ENCODE data around the gene KCNK5.

DNA sequence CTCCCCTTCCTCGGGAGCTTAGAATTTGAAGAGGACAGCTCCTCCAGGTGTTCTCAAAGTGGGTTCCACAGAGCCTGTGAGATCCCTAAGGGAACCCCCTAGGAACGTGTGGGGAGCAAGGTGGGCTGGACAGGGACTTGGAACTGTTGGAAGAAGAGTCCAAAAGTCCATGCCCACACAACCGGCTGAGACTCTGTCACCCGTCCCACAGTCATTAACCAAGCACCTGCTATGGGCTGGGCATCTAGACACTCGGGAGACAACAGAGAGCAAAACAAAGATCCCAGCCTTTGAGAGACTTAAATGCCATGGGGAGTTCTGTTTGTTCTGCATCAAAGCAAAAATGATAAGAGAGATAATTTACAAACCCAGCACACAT is 62.4 kb downstream of the KCNK5 start:
- TF ChIP-seq TAF1 (IDR thresholded peaks at IDR 0.05; ENCODE audit: low read depth) (no peak), SMC3 (conservative IDR thresholded peaks at IDR 0.05; ENCODE audit: poor library complexity) (no peak), RAD21 (conservative IDR thresholded peaks at IDR 0.05) (no peak), EZH2 (IDR thresholded peaks at IDR 0.05; ENCODE audit: borderline replicate concordance, insufficient read depth, low read length, poor library complexity, severe bottlenecking) (no peak), MXI1 (conservative IDR thresholded peaks at IDR 0.05; ENCODE audit: poor library complexity, severe bottlenecking) (no peak), POLR2AphosphoS5 (IDR thresholded peaks at IDR 0.05) (no peak)
- TF ChIP-seq, protein P1, sequence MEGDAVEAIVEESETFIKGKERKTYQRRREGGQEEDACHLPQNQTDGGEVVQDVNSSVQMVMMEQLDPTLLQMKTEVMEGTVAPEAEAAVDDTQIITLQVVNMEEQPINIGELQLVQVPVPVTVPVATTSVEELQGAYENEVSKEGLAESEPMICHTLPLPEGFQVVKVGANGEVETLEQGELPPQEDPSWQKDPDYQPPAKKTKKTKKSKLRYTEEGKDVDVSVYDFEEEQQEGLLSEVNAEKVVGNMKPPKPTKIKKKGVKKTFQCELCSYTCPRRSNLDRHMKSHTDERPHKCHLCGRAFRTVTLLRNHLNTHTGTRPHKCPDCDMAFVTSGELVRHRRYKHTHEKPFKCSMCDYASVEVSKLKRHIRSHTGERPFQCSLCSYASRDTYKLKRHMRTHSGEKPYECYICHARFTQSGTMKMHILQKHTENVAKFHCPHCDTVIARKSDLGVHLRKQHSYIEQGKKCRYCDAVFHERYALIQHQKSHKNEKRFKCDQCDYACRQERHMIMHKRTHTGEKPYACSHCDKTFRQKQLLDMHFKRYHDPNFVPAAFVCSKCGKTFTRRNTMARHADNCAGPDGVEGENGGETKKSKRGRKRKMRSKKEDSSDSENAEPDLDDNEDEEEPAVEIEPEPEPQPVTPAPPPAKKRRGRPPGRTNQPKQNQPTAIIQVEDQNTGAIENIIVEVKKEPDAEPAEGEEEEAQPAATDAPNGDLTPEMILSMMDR (IDR thresholded peaks at IDR 0.05; ENCODE audit: poor library complexity, severe bottlenecking): no peak
- TF ChIP-seq, protein P2, sequence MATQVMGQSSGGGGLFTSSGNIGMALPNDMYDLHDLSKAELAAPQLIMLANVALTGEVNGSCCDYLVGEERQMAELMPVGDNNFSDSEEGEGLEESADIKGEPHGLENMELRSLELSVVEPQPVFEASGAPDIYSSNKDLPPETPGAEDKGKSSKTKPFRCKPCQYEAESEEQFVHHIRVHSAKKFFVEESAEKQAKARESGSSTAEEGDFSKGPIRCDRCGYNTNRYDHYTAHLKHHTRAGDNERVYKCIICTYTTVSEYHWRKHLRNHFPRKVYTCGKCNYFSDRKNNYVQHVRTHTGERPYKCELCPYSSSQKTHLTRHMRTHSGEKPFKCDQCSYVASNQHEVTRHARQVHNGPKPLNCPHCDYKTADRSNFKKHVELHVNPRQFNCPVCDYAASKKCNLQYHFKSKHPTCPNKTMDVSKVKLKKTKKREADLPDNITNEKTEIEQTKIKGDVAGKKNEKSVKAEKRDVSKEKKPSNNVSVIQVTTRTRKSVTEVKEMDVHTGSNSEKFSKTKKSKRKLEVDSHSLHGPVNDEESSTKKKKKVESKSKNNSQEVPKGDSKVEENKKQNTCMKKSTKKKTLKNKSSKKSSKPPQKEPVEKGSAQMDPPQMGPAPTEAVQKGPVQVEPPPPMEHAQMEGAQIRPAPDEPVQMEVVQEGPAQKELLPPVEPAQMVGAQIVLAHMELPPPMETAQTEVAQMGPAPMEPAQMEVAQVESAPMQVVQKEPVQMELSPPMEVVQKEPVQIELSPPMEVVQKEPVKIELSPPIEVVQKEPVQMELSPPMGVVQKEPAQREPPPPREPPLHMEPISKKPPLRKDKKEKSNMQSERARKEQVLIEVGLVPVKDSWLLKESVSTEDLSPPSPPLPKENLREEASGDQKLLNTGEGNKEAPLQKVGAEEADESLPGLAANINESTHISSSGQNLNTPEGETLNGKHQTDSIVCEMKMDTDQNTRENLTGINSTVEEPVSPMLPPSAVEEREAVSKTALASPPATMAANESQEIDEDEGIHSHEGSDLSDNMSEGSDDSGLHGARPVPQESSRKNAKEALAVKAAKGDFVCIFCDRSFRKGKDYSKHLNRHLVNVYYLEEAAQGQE (IDR thresholded peaks at IDR 0.05; ENCODE audit: borderline replicate concordance): no peak

All from neural cell (in vitro differentiated cells).